ENCODE measurements around the gene ZNF106. TPM values are rescaled to one million over a fixed set of nuclear protein-coding genes. Genes with fewer than 3 reads are reported as not detected.
A peak's percentile ranks its signal among the peaks of the same experiment; 100 is the strongest.

Gene ZNF106
- polyA plus RNA-seq (2012; ENCODE audit: insufficient read length, low read depth): 23.3 TPM

DNA sequence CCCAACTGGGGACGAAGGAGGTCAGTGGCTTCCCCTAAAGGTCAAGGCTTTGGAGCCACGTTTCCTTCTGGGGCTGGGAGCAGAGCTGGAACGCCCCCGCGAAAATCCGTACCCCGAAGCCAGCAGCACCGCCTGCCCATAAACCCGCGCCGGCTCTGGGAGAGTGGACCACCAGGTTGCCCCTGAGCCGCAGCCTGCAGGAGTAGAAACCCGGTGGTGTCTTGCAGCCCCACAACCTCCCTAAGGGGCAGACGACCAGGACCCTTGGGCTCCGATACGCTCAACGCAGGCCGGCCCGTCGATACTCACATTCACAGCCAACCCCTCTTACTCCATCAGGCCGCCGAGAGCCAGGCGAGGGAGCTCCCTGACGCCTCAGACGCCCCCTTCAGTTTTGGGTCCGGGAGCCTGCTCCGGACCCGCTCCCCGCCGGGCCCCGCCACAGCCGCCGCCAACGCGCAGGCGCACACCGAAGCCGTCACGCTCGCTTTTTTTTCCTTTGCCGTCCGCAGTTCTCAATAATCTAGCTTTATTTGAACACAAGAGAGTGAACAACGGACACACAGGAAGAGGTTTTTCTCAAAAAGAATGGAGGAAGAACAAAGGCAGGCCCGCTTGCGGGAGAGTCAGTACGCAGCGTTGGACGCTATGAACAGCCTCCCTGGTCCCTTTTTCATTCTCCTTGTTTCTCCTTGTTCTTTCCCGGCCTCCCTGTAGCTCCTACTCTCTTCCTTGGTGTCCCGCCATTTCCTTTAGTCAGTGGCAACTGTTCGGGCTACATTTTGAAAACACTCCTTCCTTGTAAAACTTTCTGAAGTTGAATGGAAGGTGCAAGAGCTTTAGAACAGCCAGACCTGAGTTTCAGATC lies at the start of gene ZNF106:
TSS of gene ZNF106 (minus strand) at position 471 of the 868 bp plus-strand sequence. CDS start 18,852 bp downstream, outside the sequence.
- TF ChIP-seq FOXP2 (optimal IDR thresholded peaks at IDR 0.05; ENCODE audit: borderline replicate concordance, extremely low read depth, extremely low read length, insufficient read depth) (no peak), SIN3A (IDR thresholded peaks at IDR 0.05; ENCODE audit: borderline replicate concordance, insufficient read depth, low read length) (peak; percentile 82; the same call in 1 of the 2 replicates), POLR2AphosphoS5 (IDR thresholded peaks at IDR 0.05; ENCODE audit: low read depth, low read length) (peak; percentile 97), TAF1 (IDR thresholded peaks at IDR 0.05; ENCODE audit: borderline replicate concordance, insufficient read depth, low read length) (peak; percentile 94)
- TF ChIP-seq, protein P1, sequence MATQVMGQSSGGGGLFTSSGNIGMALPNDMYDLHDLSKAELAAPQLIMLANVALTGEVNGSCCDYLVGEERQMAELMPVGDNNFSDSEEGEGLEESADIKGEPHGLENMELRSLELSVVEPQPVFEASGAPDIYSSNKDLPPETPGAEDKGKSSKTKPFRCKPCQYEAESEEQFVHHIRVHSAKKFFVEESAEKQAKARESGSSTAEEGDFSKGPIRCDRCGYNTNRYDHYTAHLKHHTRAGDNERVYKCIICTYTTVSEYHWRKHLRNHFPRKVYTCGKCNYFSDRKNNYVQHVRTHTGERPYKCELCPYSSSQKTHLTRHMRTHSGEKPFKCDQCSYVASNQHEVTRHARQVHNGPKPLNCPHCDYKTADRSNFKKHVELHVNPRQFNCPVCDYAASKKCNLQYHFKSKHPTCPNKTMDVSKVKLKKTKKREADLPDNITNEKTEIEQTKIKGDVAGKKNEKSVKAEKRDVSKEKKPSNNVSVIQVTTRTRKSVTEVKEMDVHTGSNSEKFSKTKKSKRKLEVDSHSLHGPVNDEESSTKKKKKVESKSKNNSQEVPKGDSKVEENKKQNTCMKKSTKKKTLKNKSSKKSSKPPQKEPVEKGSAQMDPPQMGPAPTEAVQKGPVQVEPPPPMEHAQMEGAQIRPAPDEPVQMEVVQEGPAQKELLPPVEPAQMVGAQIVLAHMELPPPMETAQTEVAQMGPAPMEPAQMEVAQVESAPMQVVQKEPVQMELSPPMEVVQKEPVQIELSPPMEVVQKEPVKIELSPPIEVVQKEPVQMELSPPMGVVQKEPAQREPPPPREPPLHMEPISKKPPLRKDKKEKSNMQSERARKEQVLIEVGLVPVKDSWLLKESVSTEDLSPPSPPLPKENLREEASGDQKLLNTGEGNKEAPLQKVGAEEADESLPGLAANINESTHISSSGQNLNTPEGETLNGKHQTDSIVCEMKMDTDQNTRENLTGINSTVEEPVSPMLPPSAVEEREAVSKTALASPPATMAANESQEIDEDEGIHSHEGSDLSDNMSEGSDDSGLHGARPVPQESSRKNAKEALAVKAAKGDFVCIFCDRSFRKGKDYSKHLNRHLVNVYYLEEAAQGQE (IDR thresholded peaks at IDR 0.05; ENCODE audit: insufficient read depth in 1 of 2, low read depth in 2 of 2, low read length in 2 of 2): peak in 1 of 2 experiments; percentile 42; a peak in 1 of 4 replicates

DNA sequence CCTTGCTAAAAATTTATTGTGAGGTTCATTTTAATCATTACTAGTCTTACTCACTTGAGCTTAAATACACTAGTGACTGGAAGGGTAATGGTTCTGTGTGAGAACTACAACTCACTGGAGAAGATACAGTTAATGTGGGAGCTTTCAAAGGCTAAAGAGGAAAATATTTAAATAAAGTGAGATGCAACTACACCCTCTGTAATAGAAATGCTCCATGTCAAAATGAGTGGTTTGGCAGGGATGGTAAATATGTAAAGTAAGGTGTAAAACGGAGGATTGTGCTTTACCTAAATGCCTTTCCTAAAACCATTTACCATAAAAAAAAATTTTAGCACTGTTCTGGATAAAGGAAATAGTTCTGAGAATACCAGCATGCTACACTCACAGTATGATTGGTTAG lies 42.3 kb upstream of the ZNF106 start:
- TF ChIP-seq SIN3A (IDR thresholded peaks at IDR 0.05; ENCODE audit: borderline replicate concordance, insufficient read depth, low read length) (no peak), POLR2AphosphoS5 (IDR thresholded peaks at IDR 0.05; ENCODE audit: low read depth, low read length) (no peak), TAF1 (IDR thresholded peaks at IDR 0.05; ENCODE audit: borderline replicate concordance, insufficient read depth, low read length) (no peak), FOXP2 (optimal IDR thresholded peaks at IDR 0.05; ENCODE audit: borderline replicate concordance, extremely low read depth, extremely low read length, insufficient read depth) (no peak)
- TF ChIP-seq, protein P1 (IDR thresholded peaks at IDR 0.05; ENCODE audit: insufficient read depth in 1 of 2, low read depth in 2 of 2, low read length in 2 of 2): no peak

- TF ChIP-seq SIN3A (IDR thresholded peaks at IDR 0.05; ENCODE audit: borderline replicate concordance, insufficient read depth, low read length) (no peak), POLR2AphosphoS5 (IDR thresholded peaks at IDR 0.05; ENCODE audit: low read depth, low read length) (no peak), TAF1 (IDR thresholded peaks at IDR 0.05; ENCODE audit: borderline replicate concordance, insufficient read depth, low read length) (no peak), FOXP2 (optimal IDR thresholded peaks at IDR 0.05; ENCODE audit: borderline replicate concordance, extremely low read depth, extremely low read length, insufficient read depth) (no peak)
- TF ChIP-seq, protein P1 (IDR thresholded peaks at IDR 0.05; ENCODE audit: insufficient read depth in 1 of 2, low read depth in 2 of 2, low read length in 2 of 2): no peak
Measured at GRCh38 chr15:42528970-42529369, 38.0 kb upstream of the ZNF106 start.

GRCh38 chr15:42523331-42523730 lies 32.4 kb upstream of the ZNF106 start:
- TF ChIP-seq, protein P1 (IDR thresholded peaks at IDR 0.05; ENCODE audit: insufficient read depth in 1 of 2, low read depth in 2 of 2, low read length in 2 of 2): no peak
- TF ChIP-seq FOXP2 (optimal IDR thresholded peaks at IDR 0.05; ENCODE audit: borderline replicate concordance, extremely low read depth, extremely low read length, insufficient read depth) (no peak), SIN3A (IDR thresholded peaks at IDR 0.05; ENCODE audit: borderline replicate concordance, insufficient read depth, low read length) (no peak), TAF1 (IDR thresholded peaks at IDR 0.05; ENCODE audit: borderline replicate concordance, insufficient read depth, low read length) (no peak), POLR2AphosphoS5 (IDR thresholded peaks at IDR 0.05; ENCODE audit: low read depth, low read length) (no peak)
